ENCODE results near the gene CCDC142. TPM values are rescaled to one million over a fixed set of nuclear protein-coding genes. Genes with fewer than 3 reads are reported as not detected.
"Not testable (repeated sequence)": the region's sequence is repeated elsewhere in the genome, so short reads cannot be mapped to it uniquely, and the experiment has no call there.

CCDC142 gene
- total and polyA plus RNA-seq, 4 donors = 5.5 to 25.5 (median 13.0) TPM

DNA sequence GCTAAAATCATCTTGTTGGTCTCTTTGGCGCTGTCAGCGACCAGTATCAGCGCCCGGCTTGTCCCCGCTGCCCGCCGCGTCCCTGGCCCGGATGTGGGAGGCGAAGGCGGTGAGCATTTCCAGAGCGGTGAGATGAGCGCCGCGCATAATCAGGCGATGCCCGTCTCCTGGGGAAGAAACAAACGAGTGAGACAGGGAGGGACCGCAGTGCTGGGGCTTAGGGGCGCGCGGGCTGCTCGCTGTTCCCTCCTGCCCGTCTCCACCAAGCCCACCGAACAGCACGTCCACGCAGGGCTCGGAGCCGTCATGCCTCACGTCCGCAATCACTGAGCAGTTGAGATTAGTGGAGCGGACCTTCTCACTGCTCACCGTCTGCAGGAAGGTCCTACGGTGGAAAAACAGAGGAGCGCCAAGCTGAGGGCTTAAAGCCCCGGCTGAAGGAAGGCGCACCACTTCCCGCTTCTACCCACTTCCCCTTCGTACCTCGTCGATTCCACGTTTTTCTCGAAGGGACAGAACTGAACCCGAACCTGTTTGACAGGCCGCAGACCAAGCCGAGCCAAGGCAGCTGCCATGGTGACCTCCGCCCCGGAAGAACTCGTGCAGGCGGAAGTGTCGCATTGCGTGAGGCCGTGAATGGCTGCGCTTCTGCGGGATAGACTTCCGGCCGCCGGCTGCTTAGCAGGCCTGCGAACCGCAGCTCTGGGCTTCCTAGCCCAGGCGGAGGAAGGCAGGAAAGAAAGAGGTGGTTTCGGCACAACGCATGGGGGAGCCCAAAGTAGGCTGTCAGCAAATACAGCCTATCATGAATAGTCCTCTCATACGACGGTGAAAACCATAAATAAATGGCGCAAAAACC lies 10.5 kb downstream of the CCDC142 start, which contains the start of gene MRPL53:
Gene MRPL53 (minus strand): TSS at position 595 of the 859 bp plus-strand sequence. CDS start 20 bp downstream, at position 575.
- no peaks in the 10 kb centered on the region for H3K9me3 ChIP-seq (ENCODE audit: control insufficient read depth in 4 of 4, insufficient read depth in 3 of 4, low read length in 3 of 4)
- no peaks in the 10 kb centered on the region for H3K27me3 ChIP-seq (ENCODE audit: control insufficient read depth in 3 of 3, insufficient read depth in 3 of 3, low read length in 2 of 3)
- peak; percentile 96 to 98 (median 97) for DNase-seq
- H3K4me1 ChIP-seq (ENCODE audit: control insufficient read depth in 5 of 5, insufficient read depth in 5 of 5, low read length in 5 of 5) = peaks cover 3 to 15% (median 7%) of the 10 kb centered on the region in 5 donors
- peak within 1 kb of the TSS; percentile 88 to 95 for H3K27ac ChIP-seq (ENCODE audit: low read depth in 1 of 2, low read length in 1 of 2)
- peaks cover 6 to 20% (median 9%) of the 10 kb centered on the region in 4 donors for H3K36me3 ChIP-seq (ENCODE audit: control insufficient read depth in 4 of 4, insufficient read depth in 4 of 4, low read length in 4 of 4)
- peak; percentile 94 for ATAC-seq (ENCODE audit: insufficient read depth, low FRiP score)
- H3K4me3 ChIP-seq = peak within 1 kb of the TSS; percentile 73
- TF ChIP-seq, protein P1, sequence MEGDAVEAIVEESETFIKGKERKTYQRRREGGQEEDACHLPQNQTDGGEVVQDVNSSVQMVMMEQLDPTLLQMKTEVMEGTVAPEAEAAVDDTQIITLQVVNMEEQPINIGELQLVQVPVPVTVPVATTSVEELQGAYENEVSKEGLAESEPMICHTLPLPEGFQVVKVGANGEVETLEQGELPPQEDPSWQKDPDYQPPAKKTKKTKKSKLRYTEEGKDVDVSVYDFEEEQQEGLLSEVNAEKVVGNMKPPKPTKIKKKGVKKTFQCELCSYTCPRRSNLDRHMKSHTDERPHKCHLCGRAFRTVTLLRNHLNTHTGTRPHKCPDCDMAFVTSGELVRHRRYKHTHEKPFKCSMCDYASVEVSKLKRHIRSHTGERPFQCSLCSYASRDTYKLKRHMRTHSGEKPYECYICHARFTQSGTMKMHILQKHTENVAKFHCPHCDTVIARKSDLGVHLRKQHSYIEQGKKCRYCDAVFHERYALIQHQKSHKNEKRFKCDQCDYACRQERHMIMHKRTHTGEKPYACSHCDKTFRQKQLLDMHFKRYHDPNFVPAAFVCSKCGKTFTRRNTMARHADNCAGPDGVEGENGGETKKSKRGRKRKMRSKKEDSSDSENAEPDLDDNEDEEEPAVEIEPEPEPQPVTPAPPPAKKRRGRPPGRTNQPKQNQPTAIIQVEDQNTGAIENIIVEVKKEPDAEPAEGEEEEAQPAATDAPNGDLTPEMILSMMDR (IDR thresholded peaks at IDR 0.05; ENCODE audit: control extremely low read depth, extremely low read depth) = no peak
- 0 to 1% methylated on average over 65 to 66 of the region's 66 CpGs for WGBS, 2 donors
- H3K9ac ChIP-seq (ENCODE audit: insufficient read depth in 1 of 2, low read length in 2 of 2) = peak within 1 kb of the TSS; percentile 63 to 83

DNA sequence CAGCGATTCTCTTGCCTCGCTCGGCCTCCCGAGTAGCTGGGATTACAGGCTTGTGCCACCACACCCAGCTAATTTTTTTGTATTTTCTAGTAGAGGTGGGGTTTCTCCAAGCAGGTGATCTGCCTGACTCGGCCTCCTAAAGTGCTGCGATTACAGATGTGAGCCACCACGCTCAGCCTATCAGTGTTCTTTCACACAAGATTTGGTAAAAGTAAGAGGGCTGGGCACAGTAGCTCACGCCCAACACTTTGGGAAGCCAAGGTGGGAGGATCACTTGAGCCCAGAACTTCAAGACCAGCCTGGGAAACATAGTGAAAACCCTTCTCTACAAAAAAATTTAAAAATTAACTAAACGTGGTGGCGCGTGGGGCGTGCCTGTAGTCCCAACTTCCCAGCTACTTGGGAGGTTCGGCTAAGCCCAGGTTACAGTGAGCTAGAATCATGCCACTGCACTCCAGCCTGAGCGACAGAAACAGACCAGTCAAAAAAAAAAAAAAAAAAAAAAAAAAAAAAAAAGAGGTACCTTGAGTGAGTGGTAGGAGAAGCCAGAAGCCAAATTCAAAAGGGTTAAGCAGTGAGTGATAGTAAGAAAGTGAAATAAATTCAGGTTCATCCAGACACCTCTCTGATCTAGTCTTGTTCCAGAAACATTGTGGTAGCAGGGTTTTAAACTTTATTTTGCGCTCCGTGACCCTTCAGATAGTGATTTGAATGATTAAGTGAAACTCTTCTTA lies 11.3 kb downstream of the CCDC142 start:
- no peak for ATAC-seq (ENCODE audit: insufficient read depth, low FRiP score)
- Histone ChIP-seq H3K27ac (ENCODE audit: low read depth in 1 of 2, low read length in 1 of 2) (peak overlapping the region; percentile 88 to 95), H3K9me3 (ENCODE audit: control insufficient read depth in 4 of 4, insufficient read depth in 3 of 4, low read length in 3 of 4) (no peaks in the 10 kb centered on the region), H3K27me3 (ENCODE audit: control insufficient read depth in 3 of 3, insufficient read depth in 3 of 3, low read length in 2 of 3) (no peaks in the 10 kb centered on the region), H3K9ac (ENCODE audit: insufficient read depth in 1 of 2, low read length in 2 of 2) (peak overlapping the region; percentile 63 to 83), H3K36me3 (ENCODE audit: control insufficient read depth in 4 of 4, insufficient read depth in 4 of 4, low read length in 4 of 4) (peaks cover 6 to 13% (median 9%) of the 10 kb centered on the region in 4 donors), H3K4me1 (ENCODE audit: control insufficient read depth in 5 of 5, insufficient read depth in 5 of 5, low read length in 5 of 5) (peaks cover 3 to 15% (median 5%) of the 10 kb centered on the region in 5 donors), H3K4me3 (peak overlapping the region; percentile 73)
- WGBS, 2 donors = 54 to 66% methylated on average over 16 of the region's 16 CpGs
- no peak for DNase-seq
- TF ChIP-seq, protein P1 (IDR thresholded peaks at IDR 0.05; ENCODE audit: control extremely low read depth, extremely low read depth) = no peak

DNA sequence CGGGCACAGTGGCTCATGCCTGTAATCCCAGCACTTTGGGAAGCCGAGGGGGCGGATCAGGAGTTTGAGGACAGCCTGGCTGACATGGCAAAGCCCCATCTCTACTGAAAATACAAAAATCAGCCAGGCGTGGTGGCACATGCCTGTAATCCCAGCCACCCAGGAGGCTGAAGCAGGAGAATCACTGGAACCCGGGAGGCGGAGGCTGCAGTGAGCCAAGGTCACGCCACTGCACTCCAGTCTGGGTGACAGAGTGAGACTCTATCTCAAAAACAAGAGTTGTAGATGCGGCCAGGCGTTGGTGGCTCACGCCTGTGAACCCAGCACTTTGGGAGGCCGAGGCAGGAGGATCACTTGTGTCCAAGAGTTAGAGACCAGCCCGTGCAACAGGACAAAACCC lies 12.1 kb downstream of the CCDC142 start:
- H3K9ac ChIP-seq (ENCODE audit: insufficient read depth in 1 of 2, low read length in 2 of 2); H3K4me3 ChIP-seq; H3K27me3 ChIP-seq (ENCODE audit: control insufficient read depth in 3 of 3, insufficient read depth in 3 of 3, low read length in 2 of 3); H3K9me3 ChIP-seq (ENCODE audit: control insufficient read depth in 4 of 4, insufficient read depth in 3 of 4, low read length in 3 of 4); DNase-seq; ATAC-seq (ENCODE audit: insufficient read depth, low FRiP score); H3K27ac ChIP-seq (ENCODE audit: low read depth in 1 of 2, low read length in 1 of 2): not testable (repeated sequence)
- Histone ChIP-seq H3K36me3 (ENCODE audit: control insufficient read depth in 4 of 4, insufficient read depth in 4 of 4, low read length in 4 of 4) (peaks cover 6 to 12% (median 9%) of the 10 kb centered on the region in 4 donors), H3K4me1 (ENCODE audit: control insufficient read depth in 5 of 5, insufficient read depth in 5 of 5, low read length in 5 of 5) (peaks cover 4 to 15% (median 6%) of the 10 kb centered on the region in 5 donors)
- 97 to 98% methylated on average over 12 of the region's 12 CpGs for WGBS, 2 donors

DNA sequence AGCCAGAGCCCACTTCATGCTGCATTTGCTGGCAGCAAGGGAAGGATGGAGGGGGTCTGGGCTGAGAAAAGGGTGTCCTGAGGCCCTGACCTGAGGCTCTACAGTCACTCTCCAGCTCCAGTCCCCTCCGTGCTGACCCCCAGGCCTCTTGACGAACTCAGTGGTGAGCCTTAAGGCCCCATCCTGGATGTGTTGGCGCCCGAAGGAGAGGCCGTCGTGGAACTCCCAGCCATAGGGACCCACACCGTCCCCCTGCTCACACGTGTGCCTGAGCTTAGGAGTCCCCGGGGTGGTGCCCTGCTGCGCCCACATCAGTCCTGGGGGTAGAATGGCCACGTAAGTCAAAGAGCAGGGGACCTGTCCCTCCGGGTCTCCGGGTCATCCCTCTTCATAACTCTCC lies 18.4 kb downstream of the CCDC142 start:
- Histone ChIP-seq H3K4me1 (ENCODE audit: control insufficient read depth in 5 of 5, insufficient read depth in 5 of 5, low read length in 5 of 5) (peaks cover 6 to 11% (median 9%) of the 10 kb centered on the region in 5 donors), H3K9ac (ENCODE audit: insufficient read depth in 1 of 2, low read length in 2 of 2) (peak overlapping the region in 1 of 2 donors; percentile 42), H3K27ac (ENCODE audit: low read depth in 1 of 2, low read length in 1 of 2) (peak overlapping the region in 1 of 2 donors; percentile 92), H3K36me3 (ENCODE audit: control insufficient read depth in 4 of 4, insufficient read depth in 4 of 4, low read length in 4 of 4) (peaks cover 4 to 15% (median 7%) of the 10 kb centered on the region in 4 donors), H3K27me3 (ENCODE audit: control insufficient read depth in 3 of 3, insufficient read depth in 3 of 3, low read length in 2 of 3) (no peaks in the 10 kb centered on the region), H3K9me3 (ENCODE audit: control insufficient read depth in 4 of 4, insufficient read depth in 3 of 4, low read length in 3 of 4) (no peaks in the 10 kb centered on the region), H3K4me3 (peak overlapping the region; percentile 98)
- 5 to 8% methylated on average over 13 of the region's 13 CpGs for WGBS, 2 donors
- no peak for ATAC-seq (ENCODE audit: insufficient read depth, low FRiP score)
- no peak for DNase-seq
- TF ChIP-seq, protein P1 (IDR thresholded peaks at IDR 0.05; ENCODE audit: control extremely low read depth, extremely low read depth) = no peak

Measured in lung (tissue), 12 donors.